AG09319 (cell line): Measurements from ENCODE around the gene MAFG.

Experiments
- DNase-seq: peaks from one replicate; pipeline ENCODE4 v3.0.0-alpha.2; 2010; ENCODE audit warnings: low read depth; ENCODE audit errors: extremely low read depth
- CTCF ChIP-seq: IDR thresholded peaks from 2 replicates; pipeline ENCODE4 v1.5.1; 2011; ENCODE audit warnings: low read depth, mild to moderate bottlenecking, inconsistent platforms, low read length, moderate library complexity

The MAFG gene

GRCh38 chr17:81907219-81908145 lies 20.1 kb downstream of the MAFG start:
- no peak; the same call in 1 of the 2 replicates for TF ChIP-seq CTCF
- no peak for DNase-seq

GRCh38 chr17:81906476-81907218 lies 20.9 kb downstream of the MAFG start:
- TF ChIP-seq CTCF = no peak
- DNase-seq = no peak

- no peak for TF ChIP-seq CTCF
- no peak for DNase-seq
Measured at GRCh38 chr17:81905993-81906392, 21.5 kb downstream of the MAFG start.

GRCh38 chr17:81905424-81905875 lies 22.1 kb downstream of the MAFG start:
- no peak for TF ChIP-seq CTCF
- DNase-seq = no peak

- DNase-seq = no peak
- TF ChIP-seq CTCF = no peak
Measured at GRCh38 chr17:81904600-81905423, 22.7 kb downstream of the MAFG start.

GRCh38 chr17:81903896-81904599 lies 23.5 kb downstream of the MAFG start:
- DNase-seq = no peak
- TF ChIP-seq CTCF = no peak
